COLO829 (cell line): ENCODE results near the gene TOMM20.
A peak's percentile ranks its signal among the peaks of the same experiment; 100 is the strongest.
"Not testable (repeated sequence)": the region's sequence is repeated elsewhere in the genome, so short reads cannot be mapped to it uniquely, and the experiment has no call there.

ENCODE experiments used
- DNase-seq: peaks from one replicate; pipeline ENCODE4 v3.0.0; 2012; ENCODE audit warnings: low spot score

TOMM20 gene

DNA sequence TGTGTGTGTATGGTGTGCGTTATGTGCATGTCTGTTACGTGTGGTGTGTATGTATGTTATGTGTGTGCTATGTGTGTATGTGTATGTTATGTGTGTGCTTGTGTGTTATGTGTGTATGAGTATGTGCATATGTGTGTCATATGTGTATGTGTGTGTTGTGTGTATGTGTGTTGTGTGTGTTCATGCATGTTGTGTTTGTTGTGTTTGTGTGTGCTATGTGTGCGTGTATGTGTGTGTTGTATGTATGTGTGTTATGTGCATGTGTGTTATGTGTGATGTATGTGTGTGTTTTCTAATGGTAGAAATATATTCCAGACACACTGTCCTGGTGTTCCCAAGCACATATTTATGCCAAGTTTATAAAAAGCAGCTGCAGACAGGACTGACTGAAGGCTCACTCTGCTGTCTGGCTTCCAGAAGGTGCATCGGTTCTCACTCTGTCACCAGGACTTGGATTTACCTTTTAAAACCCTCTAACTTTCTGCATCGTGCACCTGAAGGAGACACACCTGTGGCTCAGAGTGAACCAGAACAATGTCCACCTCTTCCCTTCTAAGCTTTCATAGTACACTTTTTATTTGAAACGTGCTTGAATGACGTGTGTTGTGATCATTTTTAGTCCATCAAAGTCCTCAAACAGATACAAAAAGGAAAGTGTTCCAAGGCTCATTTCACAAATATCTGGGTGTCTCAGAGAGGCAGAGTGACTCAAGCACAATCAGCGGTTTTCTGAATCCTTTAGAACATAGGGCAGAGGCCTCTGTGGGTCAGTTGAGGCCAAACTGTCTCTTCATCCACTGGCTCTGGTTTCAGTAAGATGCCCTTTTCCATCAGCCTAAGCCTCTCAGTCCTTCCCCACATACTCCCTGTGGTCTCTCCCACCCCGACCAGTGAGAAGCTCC is 49.9 kb downstream of the TOMM20 start:
- DNase-seq: no peak

DNA sequence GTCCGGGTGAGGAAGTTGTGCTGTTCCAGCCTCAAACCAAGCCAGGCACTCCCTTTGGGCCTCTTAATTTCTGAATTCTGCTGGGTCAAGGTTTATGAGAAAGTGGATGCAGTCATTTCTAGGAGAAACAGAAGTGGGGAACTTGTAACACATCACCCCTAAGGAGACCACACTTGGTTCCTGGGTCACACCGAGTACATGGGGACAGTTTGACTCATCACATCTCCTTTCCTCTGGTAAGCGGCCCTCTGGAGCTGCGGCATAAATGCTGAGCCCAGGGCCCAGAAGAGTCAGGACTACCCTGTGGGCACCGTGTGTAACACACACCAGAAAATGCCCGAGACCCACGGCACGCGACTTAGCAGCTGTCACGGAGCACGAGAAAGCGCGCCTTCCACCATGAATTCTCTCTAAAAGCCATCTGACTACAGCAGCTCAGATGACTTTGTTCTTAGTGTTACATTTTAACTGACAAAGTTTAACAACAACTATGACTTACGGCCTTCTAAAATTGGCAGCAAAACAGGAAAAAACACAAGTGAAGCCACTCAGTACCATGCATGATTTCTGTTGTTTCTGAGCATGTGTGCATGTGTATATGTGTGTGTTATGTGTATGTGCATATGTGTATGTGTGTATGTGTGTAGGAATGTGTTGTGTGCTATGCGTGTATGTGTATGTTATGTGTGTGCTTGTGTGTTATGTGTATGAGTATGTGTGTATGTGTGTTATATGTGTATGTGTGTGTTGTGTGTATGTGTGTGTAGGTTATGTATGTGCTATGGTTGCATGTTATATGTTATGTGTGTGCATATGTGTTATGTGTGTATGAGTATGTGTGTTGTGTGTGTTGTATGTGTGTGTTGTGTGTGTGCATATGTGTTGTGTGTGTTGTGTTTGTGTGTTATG is 50.8 kb downstream of the TOMM20 start:
- no peak for DNase-seq

DNA sequence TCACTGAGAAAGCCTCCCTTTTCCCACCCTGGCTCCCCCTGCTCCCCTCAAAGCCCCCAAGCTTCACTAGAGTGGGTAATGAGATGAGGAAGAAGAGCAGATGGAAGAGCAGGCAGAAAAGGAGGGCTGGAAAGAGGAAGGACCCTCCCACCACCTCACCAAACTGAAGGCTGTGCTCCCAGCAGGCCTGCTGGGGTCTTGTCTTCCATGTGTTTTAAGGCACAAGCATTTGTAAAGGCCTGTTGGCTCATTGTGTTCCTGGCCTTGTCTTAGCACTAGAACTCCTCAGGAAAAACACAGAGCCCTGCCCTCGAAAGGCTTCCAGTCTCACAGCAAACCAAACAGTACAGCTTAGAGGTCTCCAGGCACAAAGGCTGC is 51.5 kb downstream of the TOMM20 start:
- DNase-seq: no peak

DNA sequence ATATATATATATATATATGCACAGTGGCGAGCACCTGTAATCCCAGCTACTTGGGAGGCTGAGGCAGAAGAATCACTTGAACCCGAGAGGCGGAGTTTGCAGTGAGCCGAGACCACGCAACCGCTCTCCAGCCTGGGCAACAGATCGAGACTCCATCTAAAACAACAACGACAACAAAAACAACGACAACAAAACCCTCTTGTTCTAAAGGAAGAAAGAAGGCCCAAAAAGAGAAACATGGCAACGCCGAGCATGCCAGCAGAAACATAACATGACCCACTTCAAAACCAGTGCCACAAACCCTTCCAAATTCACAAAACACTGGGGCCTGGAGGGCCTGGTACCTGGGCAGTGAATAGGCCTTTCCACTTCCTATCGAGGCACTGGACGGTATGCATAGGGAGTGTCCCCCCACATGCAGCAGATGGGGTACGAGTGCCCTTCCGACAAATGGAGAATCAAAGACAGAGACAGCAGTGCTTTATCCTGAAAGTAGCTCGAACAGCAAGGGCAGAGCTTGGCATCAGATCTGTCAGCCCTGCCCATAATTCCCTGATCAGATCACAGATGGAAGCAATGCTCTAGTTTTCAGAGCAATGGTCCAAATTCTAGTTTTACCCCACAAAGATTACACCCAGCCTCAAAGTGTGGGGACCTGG is 52.0 kb downstream of the TOMM20 start:
- DNase-seq: no peak

DNA sequence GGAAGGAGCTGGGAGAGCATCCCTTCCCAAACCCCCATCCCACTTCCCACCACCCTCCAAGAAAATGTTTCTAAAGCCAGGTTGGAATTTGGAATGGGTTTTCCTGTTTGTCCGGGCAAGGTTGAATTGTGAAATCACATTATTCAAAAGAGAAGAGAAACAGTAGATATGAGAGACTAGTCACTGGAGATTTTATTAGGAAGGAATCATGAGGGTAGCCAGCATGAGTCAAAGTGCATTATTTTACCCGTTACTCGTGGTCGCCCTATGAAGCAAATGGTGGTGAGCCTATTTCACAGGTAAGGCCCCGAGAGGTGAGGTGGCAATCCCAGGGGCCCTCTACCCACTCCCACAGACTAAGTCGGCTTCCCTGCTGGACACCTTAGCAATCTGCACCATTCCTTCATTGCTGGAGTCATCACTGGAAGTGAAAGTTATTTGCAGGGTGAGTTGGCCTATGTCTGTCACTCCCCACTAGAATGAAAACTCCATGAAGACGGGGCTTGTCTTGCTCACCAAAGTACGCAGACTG is 52.8 kb downstream of the TOMM20 start:
- no peak for DNase-seq

DNA sequence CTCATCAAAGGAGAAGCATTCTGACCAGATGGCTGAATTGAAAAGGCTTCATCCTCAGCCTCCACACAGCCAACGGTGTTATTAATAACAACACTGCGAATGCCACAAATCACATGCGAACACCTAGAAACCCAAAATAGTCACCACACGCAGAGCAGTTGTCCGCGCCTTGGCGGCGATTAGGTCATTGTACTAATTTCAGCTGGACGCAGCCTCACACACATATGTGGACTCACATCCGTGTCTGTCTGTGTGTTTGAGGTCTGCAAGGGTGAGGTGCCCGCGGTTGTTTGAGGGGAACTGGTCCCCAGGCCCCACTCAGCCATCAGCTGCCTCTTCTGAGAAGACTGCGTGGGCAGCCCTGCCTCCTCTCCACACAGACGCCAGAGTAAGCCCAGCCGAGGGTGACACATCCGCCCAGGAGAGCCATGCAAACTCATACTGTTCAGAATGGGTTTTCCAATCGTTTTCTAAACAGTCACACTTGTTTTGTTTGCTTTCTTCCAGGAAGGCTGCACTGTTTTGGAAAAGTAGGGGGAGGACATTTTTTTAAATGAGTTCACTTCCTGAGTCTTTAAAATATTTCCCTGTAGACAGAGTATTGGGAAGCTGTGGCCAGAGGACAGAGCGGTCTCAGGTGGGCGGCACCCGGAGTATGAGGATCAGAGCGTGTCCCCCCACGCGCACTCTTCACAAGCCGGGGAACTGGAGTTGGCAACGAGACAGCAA is 53.4 kb downstream of the TOMM20 start:
- DNase-seq: no peak

DNA sequence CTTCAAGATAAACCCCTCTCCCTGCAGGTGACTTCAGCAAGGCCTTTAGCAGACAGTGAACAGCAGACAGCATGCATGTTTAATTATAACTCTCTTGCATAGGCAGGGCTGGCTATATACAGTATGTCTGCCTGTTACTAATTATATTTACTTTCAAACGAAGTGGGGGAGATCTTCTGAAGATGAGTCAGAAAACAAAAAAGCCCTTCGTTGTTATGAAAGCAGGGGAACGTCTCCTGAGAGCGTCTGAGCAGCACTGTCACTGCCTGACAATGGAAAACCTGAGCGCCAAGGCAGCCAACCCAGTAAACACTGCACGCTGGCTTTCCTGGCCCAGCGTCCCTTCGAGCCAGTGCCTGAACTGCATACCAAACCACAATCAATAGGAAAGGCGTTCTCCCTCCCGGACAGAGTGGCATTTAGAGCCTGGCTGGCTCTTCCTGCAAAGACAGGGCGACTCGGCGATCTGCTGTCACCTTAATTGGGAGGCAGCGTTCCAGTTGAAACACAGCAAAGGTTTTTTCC is 54.1 kb downstream of the TOMM20 start:
- DNase-seq: no peak

DNA sequence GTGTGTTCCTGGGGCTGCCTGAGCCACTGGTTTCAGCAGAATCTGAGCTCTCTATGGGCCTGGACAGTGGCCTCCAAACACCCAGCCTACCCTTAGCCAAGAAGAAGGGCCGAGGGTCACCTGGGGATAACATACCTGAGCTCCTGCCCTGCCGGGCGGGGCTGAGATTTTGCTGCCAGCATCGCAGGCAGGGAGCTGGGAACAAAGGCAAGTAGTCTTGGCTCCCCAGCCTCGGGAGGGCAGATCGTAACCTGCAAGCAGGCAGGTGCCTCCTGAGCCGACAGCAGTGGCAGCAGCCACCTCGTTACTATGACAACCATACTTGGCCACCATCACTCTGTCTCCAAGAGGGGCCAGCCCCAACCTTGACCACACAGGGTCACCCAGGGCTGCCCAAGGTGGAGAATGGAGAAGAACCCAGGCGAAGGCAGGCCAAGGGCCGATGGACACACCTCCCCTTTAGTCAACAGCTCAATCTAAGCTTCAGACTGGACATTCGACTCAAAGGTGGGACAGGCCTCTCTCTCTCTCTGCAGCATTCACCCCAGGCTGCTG is 54.6 kb downstream of the TOMM20 start:
- no peak for DNase-seq

DNA sequence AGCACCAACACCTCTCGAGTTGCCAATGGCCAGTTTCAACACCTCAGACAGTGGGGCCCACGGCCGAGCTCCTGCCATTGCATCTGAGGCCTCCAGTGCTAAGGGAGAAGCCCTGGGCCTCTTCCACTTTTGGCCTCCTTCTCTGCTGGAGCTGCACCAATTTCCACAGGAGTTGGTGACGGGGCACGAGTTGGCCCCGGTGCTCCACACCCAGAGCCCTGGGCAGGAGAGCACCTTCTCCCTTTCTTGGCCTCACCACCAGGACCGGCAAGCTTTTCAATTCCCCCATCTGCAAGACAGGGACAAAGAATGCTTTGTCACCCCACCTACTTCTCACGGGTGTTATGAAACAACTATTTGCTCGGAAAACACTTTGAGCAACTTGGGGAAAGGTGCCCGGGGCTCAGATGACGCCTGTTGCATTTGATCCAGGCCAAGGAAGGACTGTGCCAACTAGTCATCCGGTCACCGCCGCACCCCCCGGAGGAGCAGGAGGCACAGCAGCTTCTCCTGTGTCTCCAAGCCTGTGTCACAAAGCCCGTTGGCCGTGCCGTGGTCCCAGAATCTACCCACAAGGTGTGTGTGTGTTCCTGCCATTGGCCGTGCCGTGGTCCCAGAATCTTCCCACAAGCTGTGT is 55.2 kb downstream of the TOMM20 start:
- no peak for DNase-seq

DNA sequence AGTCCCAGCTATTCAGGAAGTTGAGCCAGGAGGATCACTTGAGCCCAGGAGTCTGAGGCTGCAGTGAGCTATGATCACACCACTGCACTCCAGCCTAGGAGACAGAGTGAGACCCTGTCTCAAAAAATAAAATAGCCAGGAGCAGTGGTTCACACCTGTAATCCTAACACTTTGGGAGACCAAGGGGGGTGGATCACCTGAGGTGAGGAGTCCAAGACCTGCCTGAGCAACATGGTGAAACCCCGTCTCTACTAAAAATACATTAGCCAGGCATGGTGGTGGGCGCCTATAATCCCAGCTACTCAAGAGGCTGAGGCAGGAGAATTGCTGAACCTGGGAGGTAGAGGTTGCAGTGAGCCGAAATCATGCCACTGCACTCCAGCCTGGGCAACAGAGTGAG is 56.1 kb downstream of the TOMM20 start:
- not testable (repeated sequence) for DNase-seq

DNA sequence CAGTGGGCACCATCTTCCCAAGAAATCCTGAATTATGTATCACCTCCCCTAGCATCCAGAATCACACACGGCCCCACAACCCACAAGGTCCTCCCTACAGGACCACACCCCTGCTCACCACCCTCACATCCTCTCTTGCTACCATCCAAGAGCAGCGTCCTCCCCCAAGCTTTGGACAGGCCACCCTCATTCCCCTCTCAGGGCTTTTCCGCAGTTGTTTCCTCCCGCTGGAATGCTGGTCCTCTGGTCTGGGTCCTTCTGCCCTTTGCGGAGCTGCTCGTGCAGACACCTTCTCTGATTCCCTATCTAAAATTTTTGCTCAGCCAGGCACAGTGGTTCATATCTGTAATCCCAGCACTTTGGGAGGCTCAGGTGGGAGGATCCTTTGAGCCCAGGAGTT is 56.5 kb downstream of the TOMM20 start:
- DNase-seq: no peak

DNA sequence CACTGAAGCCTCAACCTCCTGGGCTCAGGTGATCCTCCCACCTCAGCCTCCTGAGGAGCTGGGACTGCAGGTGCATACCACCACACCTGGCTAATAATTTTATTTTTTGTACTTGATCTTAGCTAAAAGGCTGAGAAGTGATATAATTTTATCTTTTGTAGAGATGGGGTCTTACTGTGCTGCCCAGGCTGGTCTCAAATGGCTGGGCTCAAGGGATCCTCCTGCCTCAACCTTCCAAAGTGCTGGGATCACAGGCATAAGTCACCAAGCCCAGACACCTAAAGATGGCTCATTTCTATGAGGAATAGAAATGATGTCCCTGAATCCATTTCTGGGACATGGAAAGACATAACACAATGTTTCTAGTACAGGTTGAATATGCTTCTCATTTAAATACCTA is 57.8 kb downstream of the TOMM20 start:
- no peak for DNase-seq

DNA sequence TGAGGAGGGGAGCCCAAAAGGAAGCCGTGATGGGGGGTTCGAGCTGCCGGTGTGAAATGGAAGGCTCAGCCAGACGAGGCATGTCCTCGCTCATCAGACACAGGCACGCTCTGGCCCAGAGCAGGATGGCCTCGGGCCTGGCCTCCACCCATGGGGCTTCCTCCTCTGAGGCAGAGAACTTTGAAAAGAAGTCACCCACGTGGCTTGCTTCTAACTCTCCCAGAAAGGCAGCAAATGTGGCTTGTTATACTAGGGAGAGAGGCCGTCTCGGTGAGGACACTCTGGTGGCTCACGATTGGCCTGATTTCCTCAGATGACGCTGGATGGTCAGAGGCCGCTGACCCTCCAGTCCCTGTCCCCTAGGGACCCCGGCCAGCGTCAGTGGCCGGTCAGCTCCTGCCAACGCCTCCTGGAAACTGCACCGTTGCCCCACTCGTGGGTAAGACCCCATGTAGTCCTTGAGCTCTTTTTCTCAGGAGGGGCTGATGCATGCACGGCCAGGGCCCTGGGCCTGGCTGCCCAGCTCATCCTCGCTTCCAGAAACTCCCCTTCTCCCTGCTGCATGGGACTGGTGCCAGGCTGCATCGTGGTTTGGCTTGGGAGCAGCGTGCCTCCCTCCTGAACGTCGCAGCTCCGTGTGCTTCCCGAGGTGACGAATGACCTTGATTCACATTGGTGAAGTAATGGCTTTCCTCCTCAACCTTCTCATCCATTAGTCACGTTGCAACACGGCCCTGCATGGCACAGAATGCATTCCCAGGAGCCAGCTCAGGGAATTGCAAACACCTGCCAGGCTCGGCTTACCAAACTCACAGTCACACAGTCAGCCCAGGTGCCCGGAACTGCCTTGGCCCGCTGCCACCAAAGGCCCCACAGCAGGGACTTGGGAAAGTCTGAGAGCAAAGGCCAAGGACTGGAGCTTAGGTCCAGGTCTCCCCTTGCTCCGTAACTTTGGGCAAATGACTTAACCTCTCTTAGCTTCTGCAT is 58.8 kb downstream of the TOMM20 start:
- DNase-seq: no peak

DNA sequence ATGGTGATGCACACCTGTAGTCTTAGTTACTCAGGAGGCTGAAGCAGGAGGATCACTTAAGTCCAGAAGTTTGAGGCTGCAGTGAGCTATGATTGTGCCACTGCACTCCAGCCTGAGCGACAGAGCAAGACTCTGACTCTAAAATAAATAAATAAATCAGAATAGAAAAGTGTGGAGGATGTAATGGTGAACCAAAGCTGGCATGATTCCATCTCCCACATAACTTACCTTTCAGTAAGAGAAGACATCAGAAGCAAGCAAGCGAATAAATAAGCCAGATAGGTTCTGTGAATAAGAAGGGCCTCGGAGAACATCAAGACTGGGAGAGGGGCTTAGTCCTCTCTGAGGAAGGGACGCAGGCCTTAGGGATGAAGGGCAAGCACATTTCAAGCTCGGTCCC is 59.5 kb downstream of the TOMM20 start:
- DNase-seq: no peak

DNA sequence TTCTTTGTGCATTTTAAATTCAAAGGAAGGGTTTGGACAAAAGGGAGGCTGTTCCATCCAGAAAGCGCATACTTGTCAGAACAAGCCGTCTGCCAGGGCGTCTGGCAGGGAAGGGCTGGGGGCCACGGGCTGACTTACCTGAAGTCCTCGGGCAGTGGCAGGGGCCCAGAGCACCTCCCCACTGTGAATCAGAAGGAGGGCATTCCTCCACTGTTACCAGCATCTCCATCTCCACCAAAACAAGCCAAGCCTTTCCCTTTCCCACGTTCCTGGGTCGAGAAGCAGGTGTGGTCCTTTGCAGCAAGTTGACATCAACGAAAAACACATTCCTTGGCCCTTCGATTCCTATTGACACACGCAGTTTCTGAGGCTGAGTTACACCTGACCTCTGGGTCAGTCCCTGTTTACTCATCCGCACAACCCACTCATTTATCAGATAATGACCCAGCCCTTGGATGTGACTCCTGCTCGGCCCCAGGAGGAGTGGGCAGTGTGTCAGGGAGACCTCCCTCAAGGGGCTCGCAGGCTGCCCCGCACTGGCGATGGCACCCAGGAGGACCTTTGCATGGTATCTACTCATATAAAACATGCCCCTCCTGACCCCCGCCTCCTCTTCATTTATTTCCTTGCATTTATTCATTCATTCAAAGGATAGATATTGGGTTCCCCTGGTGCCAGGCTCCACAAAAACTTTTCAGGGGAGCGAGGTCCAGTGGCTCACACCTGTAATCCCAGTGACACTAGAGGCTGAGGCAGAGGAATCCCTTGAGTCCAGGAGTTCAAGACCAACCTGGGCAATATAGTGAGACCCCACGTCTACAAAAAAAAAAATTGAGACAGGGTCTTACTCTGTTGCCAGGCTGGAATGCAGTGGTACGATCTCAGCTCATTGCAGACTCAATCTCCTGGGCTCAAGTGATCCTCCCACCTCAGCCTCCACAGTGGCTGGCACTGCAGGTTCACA is 60.2 kb downstream of the TOMM20 start:
- DNase-seq: no peak

DNA sequence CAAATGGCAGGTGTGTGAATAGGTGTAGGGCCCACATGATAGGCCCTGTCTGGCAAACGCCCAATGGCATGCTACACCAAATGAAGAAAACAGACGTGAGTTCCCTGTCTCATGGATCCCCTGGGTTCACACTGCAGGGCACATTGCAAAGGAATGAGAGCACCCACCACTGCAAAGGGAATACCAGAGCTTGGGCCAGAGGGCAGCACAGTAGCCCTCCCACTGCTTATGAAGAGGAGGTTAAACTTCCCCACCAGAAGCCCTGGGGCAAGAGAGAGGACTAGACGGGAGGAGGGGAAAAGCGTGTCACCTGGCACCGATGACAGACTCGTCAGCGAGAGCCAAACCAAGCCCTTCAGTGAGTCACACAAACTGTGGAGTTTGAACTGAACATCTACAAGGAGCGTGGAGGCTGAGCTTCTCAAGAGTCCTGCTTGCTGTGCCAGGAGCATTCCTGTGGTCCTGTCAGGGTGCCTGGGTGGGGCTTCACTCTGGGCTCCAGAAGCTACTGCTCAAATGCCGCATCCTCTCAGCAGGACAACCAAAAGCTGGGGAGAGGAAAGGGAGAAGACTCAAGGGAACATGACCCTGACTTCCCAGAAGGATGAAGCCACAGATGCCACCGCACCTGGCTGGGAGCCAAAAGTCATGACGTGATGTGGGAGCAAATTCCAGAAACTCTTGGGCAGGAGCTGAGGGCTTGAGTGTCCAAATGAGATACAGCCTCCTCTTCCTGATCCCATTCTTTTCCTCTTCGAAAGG is 61.1 kb downstream of the TOMM20 start:
- peak; percentile 52 for DNase-seq

DNA sequence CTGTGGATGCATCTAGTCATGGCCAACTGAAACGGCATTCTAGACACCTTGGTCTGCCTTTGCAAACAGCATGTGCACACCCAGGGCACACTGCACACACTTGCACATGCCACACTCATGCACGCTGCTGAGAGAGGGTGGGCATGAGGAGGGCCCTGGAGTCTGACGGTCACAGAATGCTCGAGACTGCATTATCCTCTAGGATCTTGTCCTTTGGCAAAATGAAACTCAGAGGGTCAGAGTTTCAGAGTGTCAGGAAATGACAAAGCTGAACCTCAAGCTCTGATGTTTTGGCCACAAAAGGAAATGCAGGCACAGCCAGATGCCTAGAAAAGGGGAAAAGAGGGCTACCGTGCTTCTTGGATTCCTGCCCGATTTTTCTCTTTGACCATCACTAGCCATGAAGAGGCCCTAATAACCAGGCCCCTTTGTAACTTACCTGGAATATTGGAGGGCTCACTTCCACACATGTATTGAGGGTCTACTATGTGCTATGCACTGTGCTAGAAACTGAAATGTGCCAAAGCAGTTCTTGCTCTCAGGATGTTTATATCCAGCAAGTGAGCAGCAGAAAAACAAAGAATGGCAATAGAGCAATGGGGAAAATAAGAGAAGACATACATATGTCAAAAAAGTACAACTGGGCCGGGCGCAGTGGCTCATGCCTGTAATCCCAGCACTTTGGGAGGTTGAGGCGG is 65.4 kb downstream of the TOMM20 start:
- DNase-seq: no peak
